Mesendoderm (in vitro differentiated cells): ENCODE data around the gene SLC2A2. TPM values are rescaled to one million over a fixed set of nuclear protein-coding genes. Genes with fewer than 3 reads are reported as not detected.

ENCODE experiments used
- DNase-seq: peaks from one replicate; pipeline ENCODE4 v3.0.0; 2013
- H2AK5ac ChIP-seq: 2 replicates; pipeline ENCODE4 v1.6.1; 2013; ENCODE audit warnings: low read length, inconsistent platforms
- H2BK120ac ChIP-seq: 2 replicates; pipeline ENCODE4 v1.6.1; 2013; ENCODE audit warnings: low read depth, mild to moderate bottlenecking, low read length, moderate library complexity, mixed read lengths
- H2BK15ac ChIP-seq: replicated peaks from 2 replicates; pipeline ENCODE4 v1.6.1; 2013; ENCODE audit warnings: low read depth, mild to moderate bottlenecking, moderate library complexity
- H2BK5ac ChIP-seq: 2 replicates; pipeline ENCODE4 v1.6.1; 2013; ENCODE audit warnings: low read length, inconsistent platforms
- H3K18ac ChIP-seq: 2 replicates; pipeline ENCODE4 v1.6.1; 2013; ENCODE audit warnings: mild to moderate bottlenecking, low read length, mixed read lengths
- H3K23ac ChIP-seq: one replicate; pipeline ENCODE4 v1.6.1; 2013; ENCODE audit warnings: low read length
- H3K27ac ChIP-seq: 2 replicates; pipeline ENCODE4 v1.5.1; 2013; ENCODE audit warnings: low read depth, mild to moderate bottlenecking, inconsistent platforms, low read length, moderate library complexity
- H3K27me3 ChIP-seq: 2 replicates; pipeline ENCODE4 v1.6.1; 2013; ENCODE audit warnings: low read length, control low read depth, mild to moderate bottlenecking, inconsistent platforms; ENCODE audit not compliant: insufficient read depth, poor library complexity
- H3K36me3 ChIP-seq: 2 replicates; pipeline ENCODE4 v1.6.1; 2013; ENCODE audit warnings: low read length, inconsistent platforms; ENCODE audit not compliant: control insufficient read depth, insufficient read depth
- H3K4ac ChIP-seq: one replicate; pipeline ENCODE4 v1.6.1; 2013; ENCODE audit warnings: low read depth, mild to moderate bottlenecking, low read length, moderate library complexity
- H3K4me1 ChIP-seq: 2 replicates; pipeline ENCODE4 v1.6.1; 2013; ENCODE audit warnings: low read depth, low read length, inconsistent platforms; ENCODE audit not compliant: control insufficient read depth
- H3K4me2 ChIP-seq: 2 replicates; pipeline ENCODE4 v1.6.1; 2013; ENCODE audit warnings: low read length
- H3K4me3 ChIP-seq: 2 replicates; pipeline ENCODE4 v1.5.1; 2013; ENCODE audit warnings: mild to moderate bottlenecking, low read length
- H3K56ac ChIP-seq: one replicate; pipeline ENCODE4 v1.6.1; 2013; ENCODE audit warnings: low read length
- H3K79me1 ChIP-seq: 2 replicates; pipeline ENCODE4 v1.6.1; 2013; ENCODE audit warnings: low read length, inconsistent platforms
- H3K79me2 ChIP-seq: 2 replicates; pipeline ENCODE4 v1.6.1; 2013; ENCODE audit warnings: mild to moderate bottlenecking, low read length; ENCODE audit not compliant: control insufficient read depth, insufficient read depth
- H3K9ac ChIP-seq: 2 replicates; pipeline ENCODE4 v1.6.1; 2013; ENCODE audit warnings: low read length, inconsistent platforms
- H4K5ac ChIP-seq: one replicate; pipeline ENCODE4 v1.6.1; 2013; ENCODE audit warnings: low read length
- H4K8ac ChIP-seq: one replicate; pipeline ENCODE4 v1.6.1; 2013; ENCODE audit warnings: low read depth, mild to moderate bottlenecking, control low read depth, low read length, moderate library complexity
- WGBS: extraction: QIAGEN DNeasy Blood & Tissue Kit; methylation state at CpG from one replicate; pipeline ENCODE4 v1.1.7; 2013; ENCODE audit warnings: low lambda C conversion rate, missing lambda C conversion rate; ENCODE audit not compliant: insufficient coverage; ENCODE audit errors: extremely low coverage; 5-methylcytosine and 5-hydroxymethylcytosine counted together
- polyA plus RNA-seq, 2 experiments: library from polyadenylated mRNA; stranded (reverse); fragments of 200-250 nt; gene quantifications; one replicate each; pipeline ENCODE4 v1.2.3, GENCODE V29; 2013

The SLC2A2 gene
- not detected for polyA plus RNA-seq (2013, experiment 1 of 2)
- not detected for polyA plus RNA-seq (2013, experiment 2 of 2)

DNA sequence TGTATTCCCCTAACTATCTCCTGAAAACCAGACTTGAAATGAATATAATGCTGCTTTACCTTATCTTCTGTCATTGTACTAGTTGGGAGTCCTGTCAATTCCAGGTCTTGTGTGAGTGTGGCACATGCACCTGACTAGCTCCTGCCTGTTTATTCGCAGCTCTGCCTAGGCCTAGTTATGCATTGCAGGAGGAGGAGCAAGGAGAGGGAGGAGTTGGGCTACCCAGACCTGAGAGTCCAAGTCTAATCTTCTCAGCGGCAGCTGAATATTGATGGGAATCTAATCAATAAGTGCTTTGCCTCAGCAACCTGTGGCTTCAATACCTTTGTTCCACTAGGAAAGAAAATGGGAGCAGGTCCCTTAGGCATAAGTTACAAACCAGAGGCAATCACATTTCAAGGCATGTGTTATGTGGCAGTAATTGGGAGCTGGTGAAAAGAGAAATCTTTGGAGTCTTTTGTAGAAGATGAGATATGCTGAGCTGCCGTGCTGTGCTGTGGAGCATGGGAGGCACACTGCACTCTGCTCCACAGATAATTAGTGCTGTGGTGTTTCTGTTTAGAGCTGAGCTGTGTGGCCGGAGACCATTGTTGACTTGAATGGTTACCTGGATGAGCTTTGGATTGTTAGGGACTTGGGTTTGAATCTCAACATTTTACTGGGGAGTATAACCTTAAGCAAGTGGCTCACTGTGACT lies at the start of gene SLC2A2:
SLC2A2 (minus strand) TSS at position 124 of the 697 bp plus-strand sequence; CDS start at position 74, 50 bp downstream.
- Histone ChIP-seq H3K56ac (no peak within 1 kb of the TSS), H3K4ac (no peak within 1 kb of the TSS), H3K4me2 (no peak within 1 kb of the TSS), H3K9ac (no peak within 1 kb of the TSS), H3K18ac (peak within 1 kb of the TSS; percentile 47), H3K27ac (no peak within 1 kb of the TSS), H3K27me3 (no peaks in the 10 kb centered on the region), H4K5ac (no peak within 1 kb of the TSS), H2BK120ac (no peak within 1 kb of the TSS), H3K4me1 (peaks cover 3% of the 10 kb centered on the region), H2BK5ac (no peak within 1 kb of the TSS), H3K4me3 (no peak within 1 kb of the TSS), H3K36me3 (no peaks in the 10 kb centered on the region), H3K79me2 (no peaks in the 10 kb centered on the region), H2AK5ac (no peak within 1 kb of the TSS), H3K23ac (no peak within 1 kb of the TSS), H4K8ac (no peak within 1 kb of the TSS), H2BK15ac (no peak within 1 kb of the TSS), H3K79me1 (no peaks in the 10 kb centered on the region)
- no CpG with 5 or more reads among the region's 4 CpGs for WGBS
- DNase-seq, result no peak

DNA sequence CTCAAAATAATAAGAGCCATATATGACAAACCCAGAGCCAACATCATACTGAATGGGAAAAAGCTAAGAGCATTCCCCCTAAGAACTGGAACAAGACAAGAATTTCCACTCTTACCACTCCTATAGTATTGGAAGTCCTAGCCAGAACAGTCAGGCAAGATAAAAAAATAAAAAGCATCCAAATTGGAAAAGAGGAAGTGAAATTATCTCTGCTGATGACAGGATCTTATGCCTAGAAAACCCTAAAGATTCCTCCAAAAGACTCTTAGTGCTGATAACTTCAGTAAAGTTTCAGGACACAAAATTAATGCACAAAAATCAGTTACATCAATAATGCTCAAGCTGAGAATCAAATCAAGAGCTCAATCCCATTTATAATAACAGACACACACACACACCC lies 45.9 kb upstream of the SLC2A2 start:
- Histone ChIP-seq H3K23ac (no peak overlapping the region), H2BK15ac (no peak overlapping the region), H3K18ac (no peak overlapping the region), H3K4me1 (no peaks in the 10 kb centered on the region), H3K79me2 (no peaks in the 10 kb centered on the region), H3K4me3 (no peak overlapping the region), H3K27ac (no peak overlapping the region), H2BK120ac (no peak overlapping the region), H4K8ac (no peak overlapping the region), H3K27me3 (no peaks in the 10 kb centered on the region), H2AK5ac (no peak overlapping the region), H3K79me1 (no peaks in the 10 kb centered on the region), H3K4me2 (no peak overlapping the region), H4K5ac (no peak overlapping the region), H3K36me3 (no peaks in the 10 kb centered on the region), H2BK5ac (no peak overlapping the region), H3K56ac (no peak overlapping the region), H3K4ac (no peak overlapping the region), H3K9ac (no peak overlapping the region)
- no peak for DNase-seq

DNA sequence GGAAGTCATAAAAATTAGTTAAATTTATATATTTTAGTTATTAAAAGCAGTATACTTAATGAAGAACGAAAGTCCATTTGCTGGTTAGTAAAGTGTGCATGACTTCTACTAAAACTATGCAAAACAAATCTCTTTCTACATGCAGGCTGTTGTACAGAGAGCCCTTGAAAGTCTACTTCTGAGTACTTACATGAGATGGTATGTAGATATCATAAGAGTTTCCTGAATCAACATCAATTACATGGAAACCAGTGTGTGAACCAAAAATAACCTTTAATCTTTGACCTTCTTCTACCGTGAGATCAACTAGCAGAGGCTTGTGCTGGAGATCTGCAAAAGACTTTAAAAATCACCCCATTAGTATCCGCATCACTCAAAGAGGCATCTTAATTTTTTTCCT lies 42.1 kb upstream of the SLC2A2 start:
- no peak overlapping the region for H3K9ac ChIP-seq
- no peak overlapping the region for H2AK5ac ChIP-seq
- WGBS, result 100% methylated on average over 1 of the region's 3 CpGs
- H3K36me3 ChIP-seq, result no peaks in the 10 kb centered on the region
- H4K5ac ChIP-seq, result no peak overlapping the region
- no peak overlapping the region for H2BK120ac ChIP-seq
- no peak overlapping the region for H3K27ac ChIP-seq
- H3K4me2 ChIP-seq, result no peak overlapping the region
- H3K23ac ChIP-seq, result no peak overlapping the region
- H3K27me3 ChIP-seq, result no peaks in the 10 kb centered on the region
- H3K4ac ChIP-seq, result no peak overlapping the region
- no peak overlapping the region for H2BK15ac ChIP-seq
- H3K4me3 ChIP-seq, result no peak overlapping the region
- H3K56ac ChIP-seq, result no peak overlapping the region
- no peaks in the 10 kb centered on the region for H3K79me2 ChIP-seq
- H4K8ac ChIP-seq, result no peak overlapping the region
- H3K79me1 ChIP-seq, result no peaks in the 10 kb centered on the region
- no peak for DNase-seq
- H2BK5ac ChIP-seq, result no peak overlapping the region
- H3K4me1 ChIP-seq, result no peaks in the 10 kb centered on the region
- H3K18ac ChIP-seq, result no peak overlapping the region

GRCh38 chr3:171066206-171066605 lies 39.7 kb upstream of the SLC2A2 start:
- Histone ChIP-seq H3K36me3 (no peaks in the 10 kb centered on the region), H4K8ac (no peak overlapping the region)
- no CpG with 5 or more reads among the region's 6 CpGs for WGBS

GRCh38 chr3:171065732-171066131 lies 39.2 kb upstream of the SLC2A2 start:
- H2BK15ac ChIP-seq, result no peak overlapping the region
- WGBS, result 100% methylated on average over 1 of the region's 1 CpG
- no peak overlapping the region for H3K27ac ChIP-seq
- H3K4me2 ChIP-seq, result no peak overlapping the region
- H2AK5ac ChIP-seq, result no peak overlapping the region
- no peak overlapping the region for H2BK5ac ChIP-seq
- H3K36me3 ChIP-seq, result no peaks in the 10 kb centered on the region
- H3K4ac ChIP-seq, result no peak overlapping the region
- H3K79me2 ChIP-seq, result no peaks in the 10 kb centered on the region
- H2BK120ac ChIP-seq, result no peak overlapping the region
- H3K23ac ChIP-seq, result no peak overlapping the region
- H3K4me1 ChIP-seq, result peaks cover 2% of the 10 kb centered on the region
- H3K9ac ChIP-seq, result no peak overlapping the region
- H3K27me3 ChIP-seq, result no peaks in the 10 kb centered on the region
- no peak overlapping the region for H3K4me3 ChIP-seq
- H3K56ac ChIP-seq, result no peak overlapping the region
- no peak for DNase-seq
- no peak overlapping the region for H4K5ac ChIP-seq
- H4K8ac ChIP-seq, result no peak overlapping the region
- H3K18ac ChIP-seq, result no peak overlapping the region
- H3K79me1 ChIP-seq, result no peaks in the 10 kb centered on the region

More at GRCh38 chr3:171066206-171066605, 39.7 kb upstream of the SLC2A2 start:
- H3K79me2 ChIP-seq, result no peaks in the 10 kb centered on the region
- H2AK5ac ChIP-seq, result no peak overlapping the region
- H3K56ac ChIP-seq, result no peak overlapping the region
- no peak overlapping the region for H3K4me3 ChIP-seq
- no peak overlapping the region for H4K5ac ChIP-seq
- no peak for DNase-seq
- H3K27ac ChIP-seq, result no peak overlapping the region
- H3K9ac ChIP-seq, result no peak overlapping the region
- peaks cover 2% of the 10 kb centered on the region for H3K4me1 ChIP-seq
- no peak overlapping the region for H3K4ac ChIP-seq
- H3K23ac ChIP-seq, result no peak overlapping the region
- no peak overlapping the region for H3K18ac ChIP-seq
- H3K4me2 ChIP-seq, result no peak overlapping the region
- H2BK15ac ChIP-seq, result no peak overlapping the region
- H2BK120ac ChIP-seq, result no peak overlapping the region
- no peak overlapping the region for H2BK5ac ChIP-seq
- H3K27me3 ChIP-seq, result no peaks in the 10 kb centered on the region
- H3K79me1 ChIP-seq, result no peaks in the 10 kb centered on the region

DNA sequence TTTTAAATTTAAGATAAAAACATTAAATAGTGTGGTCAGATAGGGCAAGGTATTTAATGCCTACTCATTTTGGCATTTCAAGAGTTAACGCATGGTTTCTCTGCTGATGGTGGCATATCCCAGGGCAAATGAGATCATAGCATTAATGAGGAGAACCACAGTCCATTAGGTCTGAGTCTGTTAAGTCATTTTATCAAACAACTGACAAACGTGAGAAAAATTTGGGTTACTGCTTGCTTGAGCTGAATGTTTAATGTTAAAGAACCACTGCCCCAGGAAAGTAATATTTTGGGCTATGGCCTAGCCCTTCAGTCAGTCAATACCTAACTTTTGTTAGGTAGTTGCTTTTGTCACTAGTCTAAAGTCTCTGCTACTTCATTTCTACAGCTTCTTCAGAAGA lies 37.9 kb upstream of the SLC2A2 start:
- H3K9ac ChIP-seq, result no peak overlapping the region
- no peak overlapping the region for H2BK15ac ChIP-seq
- H3K27me3 ChIP-seq, result no peaks in the 10 kb centered on the region
- WGBS, result no CpG with 5 or more reads among the region's 2 CpGs
- no peak for DNase-seq
- no peak overlapping the region for H3K4me3 ChIP-seq
- no peaks in the 10 kb centered on the region for H3K36me3 ChIP-seq
- no peaks in the 10 kb centered on the region for H3K79me1 ChIP-seq
- H3K79me2 ChIP-seq, result no peaks in the 10 kb centered on the region
- H3K56ac ChIP-seq, result no peak overlapping the region
- no peak overlapping the region for H4K5ac ChIP-seq
- no peak overlapping the region for H3K27ac ChIP-seq
- no peak overlapping the region for H3K4me2 ChIP-seq
- H3K4me1 ChIP-seq, result peaks cover 2% of the 10 kb centered on the region
- H2BK5ac ChIP-seq, result no peak overlapping the region
- H2AK5ac ChIP-seq, result no peak overlapping the region
- H3K23ac ChIP-seq, result no peak overlapping the region
- no peak overlapping the region for H2BK120ac ChIP-seq
- H3K18ac ChIP-seq, result no peak overlapping the region
- no peak overlapping the region for H4K8ac ChIP-seq
- H3K4ac ChIP-seq, result no peak overlapping the region
